C4-2B (cell line): ENCODE results near the gene ANKRD11.

ENCODE experiments used
- H3K27ac ChIP-seq: fragments of 450-650 bp; 2 replicates; pipeline ENCODE4 v1.5.1; 2017
- ZFX ChIP-seq: fragments of 450-650 bp; IDR thresholded peaks from 2 replicates; pipeline ENCODE4 v1.6.1; 2017
- TF ChIP-seq, protein P1 (sequence below): fragments of 450-650 bp; conservative IDR thresholded peaks from 2 replicates; pipeline ENCODE4 v1.5.1; 2017; ENCODE audit warnings: mild to moderate bottlenecking

ANKRD11 gene

DNA sequence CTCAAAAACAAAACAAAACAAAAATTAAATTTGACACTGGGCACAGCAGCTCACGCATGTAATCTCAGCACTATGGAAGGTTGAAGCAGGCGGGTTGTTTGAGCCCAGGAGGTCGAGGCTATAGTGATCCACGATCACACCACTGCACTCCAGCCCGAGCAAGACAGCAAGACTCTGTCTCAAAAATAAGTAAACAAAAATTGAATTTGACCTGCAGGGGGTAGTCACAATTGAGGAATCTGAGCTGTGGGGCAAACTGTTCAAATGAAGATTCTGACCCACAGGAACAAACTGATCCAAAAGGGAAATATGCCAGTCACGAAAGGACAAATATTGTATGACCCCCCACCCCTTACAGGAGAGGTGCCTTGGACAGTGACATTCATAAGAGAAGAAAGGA lies 29.8 kb downstream of the ANKRD11 start:
- H3K27ac ChIP-seq: no peak overlapping the region

DNA sequence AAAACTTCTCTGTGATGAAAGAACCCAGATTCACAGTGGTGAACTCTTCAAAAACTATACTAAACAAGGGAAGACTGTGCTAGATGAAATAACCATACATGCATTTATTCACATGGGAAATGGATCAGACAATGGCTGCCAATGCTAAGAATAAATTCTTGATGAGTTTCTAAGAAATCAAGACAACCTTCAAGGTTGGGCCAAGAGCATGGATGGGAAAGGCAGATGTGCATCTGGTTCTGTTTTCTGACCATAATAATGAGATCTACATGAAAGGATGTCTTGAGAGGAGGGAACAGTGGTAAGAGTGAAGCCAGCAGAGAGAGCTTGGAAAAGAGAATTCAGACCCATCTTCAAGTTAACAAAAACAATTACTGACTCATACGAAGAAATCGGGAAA lies 31.4 kb downstream of the ANKRD11 start:
- H3K27ac ChIP-seq: no peak overlapping the region
- TF ChIP-seq, protein P1, sequence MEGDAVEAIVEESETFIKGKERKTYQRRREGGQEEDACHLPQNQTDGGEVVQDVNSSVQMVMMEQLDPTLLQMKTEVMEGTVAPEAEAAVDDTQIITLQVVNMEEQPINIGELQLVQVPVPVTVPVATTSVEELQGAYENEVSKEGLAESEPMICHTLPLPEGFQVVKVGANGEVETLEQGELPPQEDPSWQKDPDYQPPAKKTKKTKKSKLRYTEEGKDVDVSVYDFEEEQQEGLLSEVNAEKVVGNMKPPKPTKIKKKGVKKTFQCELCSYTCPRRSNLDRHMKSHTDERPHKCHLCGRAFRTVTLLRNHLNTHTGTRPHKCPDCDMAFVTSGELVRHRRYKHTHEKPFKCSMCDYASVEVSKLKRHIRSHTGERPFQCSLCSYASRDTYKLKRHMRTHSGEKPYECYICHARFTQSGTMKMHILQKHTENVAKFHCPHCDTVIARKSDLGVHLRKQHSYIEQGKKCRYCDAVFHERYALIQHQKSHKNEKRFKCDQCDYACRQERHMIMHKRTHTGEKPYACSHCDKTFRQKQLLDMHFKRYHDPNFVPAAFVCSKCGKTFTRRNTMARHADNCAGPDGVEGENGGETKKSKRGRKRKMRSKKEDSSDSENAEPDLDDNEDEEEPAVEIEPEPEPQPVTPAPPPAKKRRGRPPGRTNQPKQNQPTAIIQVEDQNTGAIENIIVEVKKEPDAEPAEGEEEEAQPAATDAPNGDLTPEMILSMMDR: no peak
- TF ChIP-seq ZFX: no peak

More for the DNA sequence above, 29.8 kb downstream of the ANKRD11 start:
- no peak for TF ChIP-seq ZFX
- TF ChIP-seq, protein P1: no peak

DNA sequence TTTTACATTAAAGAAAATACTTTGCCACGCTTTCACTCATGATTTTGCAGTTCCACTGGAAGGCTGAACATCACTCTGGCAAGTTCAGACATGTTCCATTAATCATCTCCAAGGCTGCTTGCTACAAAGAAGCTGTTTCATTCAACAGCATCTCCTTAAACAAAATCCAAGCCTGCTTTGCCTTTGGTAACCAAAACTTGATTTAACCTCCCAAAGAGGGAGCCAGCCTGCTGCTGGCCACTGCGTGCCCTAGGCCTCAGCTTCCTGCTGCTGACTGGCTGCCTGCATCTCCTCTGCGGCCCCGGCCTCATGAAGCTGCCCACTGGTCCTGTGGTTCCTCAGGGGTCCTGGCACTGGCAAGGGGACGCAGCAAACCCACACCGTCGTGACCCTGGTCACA lies 31.8 kb downstream of the ANKRD11 start:
- H3K27ac ChIP-seq: no peak overlapping the region
- no peak for TF ChIP-seq ZFX
- TF ChIP-seq, protein P1: no peak

DNA sequence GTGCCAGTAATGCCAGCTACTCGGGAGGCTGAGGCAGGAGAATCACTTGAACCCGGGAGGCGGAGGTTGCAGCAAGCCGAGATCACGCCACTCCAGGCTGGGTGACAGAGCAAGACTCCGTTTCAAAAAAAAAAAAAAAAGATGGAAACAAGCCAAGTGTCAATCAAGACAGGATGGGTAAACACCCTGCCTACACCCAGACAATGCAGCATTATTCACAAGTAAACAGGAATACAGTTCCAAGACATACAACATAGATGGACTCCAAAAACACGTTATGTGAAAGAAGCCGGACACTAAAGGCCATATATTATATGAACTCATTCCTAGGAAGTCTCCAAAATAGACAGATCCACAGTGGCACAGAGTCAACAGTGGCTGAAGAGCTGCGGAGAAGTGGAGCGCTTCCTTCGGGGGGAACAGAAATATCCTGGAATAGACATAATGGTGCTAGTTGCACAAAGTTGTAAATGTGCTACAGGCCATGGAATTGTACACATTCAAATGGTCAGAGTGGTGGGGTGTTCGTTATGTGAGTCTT lies 33.9 kb downstream of the ANKRD11 start:
- no peak for TF ChIP-seq ZFX
- TF ChIP-seq, protein P1: no peak
- H3K27ac ChIP-seq: peak overlapping the region; percentile 8; the same call in 1 of the 2 replicates

DNA sequence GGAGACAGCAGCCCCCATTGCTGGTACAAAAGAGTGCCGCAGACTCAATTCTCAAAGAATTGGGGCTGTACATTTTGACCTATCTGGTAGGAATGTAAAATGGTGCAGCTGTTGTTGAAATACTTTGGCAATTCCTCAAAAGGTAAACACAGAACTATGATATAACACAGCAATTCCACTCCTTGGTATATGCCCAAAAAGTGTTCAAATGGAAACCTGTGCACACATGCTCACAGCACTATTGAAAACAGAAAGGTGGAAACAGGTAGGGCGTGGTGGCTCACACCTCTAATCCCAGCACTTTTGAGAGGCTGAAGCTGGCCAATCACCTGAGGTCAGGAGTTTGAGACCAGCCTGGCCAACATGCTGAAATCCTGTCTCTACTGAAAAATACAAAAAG lies 34.7 kb downstream of the ANKRD11 start:
- H3K27ac ChIP-seq: peak overlapping the region; percentile 8
- TF ChIP-seq, protein P1: no peak
- no peak for TF ChIP-seq ZFX

DNA sequence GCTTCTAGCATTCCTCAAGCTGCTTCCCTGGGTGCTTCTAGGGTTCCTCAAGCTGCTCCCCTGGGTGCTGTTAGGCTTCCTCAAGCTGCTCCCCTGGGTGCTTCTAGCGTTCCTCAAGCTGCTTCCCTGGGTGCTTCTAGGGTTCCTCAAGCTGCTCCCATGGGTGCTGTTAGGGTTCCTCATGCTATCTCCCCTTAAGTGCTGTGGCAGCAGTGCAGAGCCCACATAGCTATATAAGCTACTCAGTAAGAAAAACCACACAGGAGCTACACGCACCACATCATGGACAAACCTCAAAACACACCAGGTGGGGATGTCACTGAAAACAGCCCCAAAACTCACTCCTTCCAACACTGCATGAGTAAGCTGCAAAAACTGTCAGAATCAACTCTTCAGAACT lies 35.2 kb downstream of the ANKRD11 start:
- H3K27ac ChIP-seq: no peak overlapping the region; the same call in 1 of the 2 replicates
- TF ChIP-seq, protein P1: no peak
- TF ChIP-seq ZFX: no peak

DNA sequence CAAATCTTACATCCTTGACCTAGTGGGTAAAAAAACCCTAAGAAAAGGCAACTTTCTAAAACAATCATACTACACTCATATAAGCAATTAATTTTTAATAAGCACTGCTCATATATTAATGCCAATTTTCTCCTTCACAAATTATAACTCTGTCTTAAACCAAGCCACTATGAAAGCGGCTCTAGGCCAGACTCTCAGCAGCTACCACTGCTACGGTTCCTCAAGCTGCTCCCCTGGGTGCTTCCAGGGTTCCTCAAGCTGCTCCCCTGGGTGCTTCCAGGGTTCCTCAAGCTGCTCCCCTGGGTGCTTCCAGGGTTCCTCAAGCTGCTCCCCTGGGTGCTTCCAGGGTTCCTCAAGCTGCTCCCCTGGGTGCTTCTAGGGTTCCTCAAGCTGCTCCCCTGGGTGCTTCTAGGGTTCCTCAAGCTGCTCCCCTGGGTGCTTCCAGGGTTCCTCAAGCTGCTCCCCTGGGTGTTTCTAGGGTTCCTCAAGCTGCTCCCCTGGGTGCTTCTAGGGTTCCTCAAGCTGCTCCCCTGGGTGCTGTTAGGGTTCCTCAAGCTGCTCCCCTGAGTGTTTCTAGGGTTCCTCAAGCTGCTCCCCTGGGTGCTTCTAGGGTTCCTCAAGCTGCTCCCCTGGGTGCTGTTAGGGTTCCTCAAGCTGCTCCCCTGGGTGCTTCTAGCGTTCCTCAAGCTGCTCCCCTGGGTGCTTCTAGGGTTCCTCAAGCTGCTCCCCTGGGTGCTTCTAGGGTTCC lies 35.8 kb downstream of the ANKRD11 start:
- H3K27ac ChIP-seq: peak overlapping the region; percentile 71
